Tongue (tissue), 2 donors: Measurements from ENCODE around the gene VDAC1. TPM values are rescaled to one million over a fixed set of nuclear protein-coding genes. Genes with fewer than 3 reads are reported as not detected.

ENCODE experiments used
- DNase-seq: peaks from one replicate; pipeline ENCODE4 v3.0.0-alpha.2; 2015
- total RNA-seq: library from RNA; depleted of rRNA; stranded (reverse); fragments of >200 nt; gene quantifications from one replicate; pipeline ENCODE4 v1.2.3, GENCODE V29; 2014

VDAC1 gene
- total RNA-seq, 1 donor from 2014 or later, result 252 TPM

GRCh38 chr5:133924221-133924920, 80.4 kb downstream of the VDAC1 start:
- no peak for DNase-seq

GRCh38 chr5:133921979-133922378, 82.8 kb downstream of the VDAC1 start:
- no peak for DNase-seq

Other genes with a start within 250 kb of the VDAC1 start
- 80.0 TPM for gene C5orf15, start 36.4 kb downstream of the VDAC1 start, total RNA-seq
- 0.82 TPM for gene TCF7, start 109.7 kb upstream of the VDAC1 start, total RNA-seq
- 287 TPM for gene SKP1, start 172.0 kb upstream of the VDAC1 start, total RNA-seq
- gene PPP2CA, start 221.1 kb upstream of the VDAC1 start, total RNA-seq, result 198 TPM